NCI-H748 (cell line): ENCODE data around the gene TMA16.

ENCODE experiments used
- DNase-seq: peaks from one replicate; lab custom pipeline; 2025; ENCODE audit not compliant: unreplicated experiment; lab: John Stamatoyannopoulos, UW

TMA16 gene

GRCh38 chr4:163558539-163559044 is 64.1 kb downstream of the TMA16 start:
- DNase-seq, result peak; percentile 74

GRCh38 chr4:163562496-163562895 is 68.0 kb downstream of the TMA16 start:
- DNase-seq, result no peak

GRCh38 chr4:163563592-163563991 is 69.1 kb downstream of the TMA16 start:
- no peak for DNase-seq

GRCh38 chr4:163564221-163564720 is 69.8 kb downstream of the TMA16 start:
- no peak for DNase-seq

GRCh38 chr4:163565226-163566135 is 71.0 kb downstream of the TMA16 start:
- DNase-seq, result no peak

GRCh38 chr4:163566257-163566796 is 71.8 kb downstream of the TMA16 start:
- DNase-seq, result no peak

GRCh38 chr4:163568843-163569242 is 74.4 kb downstream of the TMA16 start:
- no peak for DNase-seq
